Jurkat, Clone E6-1 (cell line): Measurements from ENCODE around the gene TMEM170B.

Source experiments
- DNase-seq: peaks from one replicate; pipeline ENCODE4 v3.0.0-alpha.2; 2011; ENCODE audit warnings: low read depth, low spot score
- H3K4me3 ChIP-seq: 2 replicates; pipeline ENCODE4 v1.5.1; 2011; ENCODE audit warnings: mild to moderate bottlenecking, low read length, control low read depth, moderate library complexity

Gene TMEM170B

GRCh38 chr6:11607383-11607782 lies 69.8 kb downstream of the TMEM170B start:
- no peak overlapping the region for H3K4me3 ChIP-seq
- DNase-seq, result no peak

- DNase-seq, result no peak
- H3K4me3 ChIP-seq, result no peak overlapping the region
These were observed 71.2 kb downstream of the TMEM170B start for GRCh38 chr6:11608600-11609323.

- no peak overlapping the region for H3K4me3 ChIP-seq
- no peak for DNase-seq
These were observed 71.9 kb downstream of the TMEM170B start for GRCh38 chr6:11609324-11610071.

GRCh38 chr6:11613336-11613735 lies 75.8 kb downstream of the TMEM170B start:
- H3K4me3 ChIP-seq, result no peak overlapping the region
- DNase-seq, result no peak

- no peak for DNase-seq
- no peak overlapping the region for H3K4me3 ChIP-seq
These were observed 76.3 kb downstream of the TMEM170B start for GRCh38 chr6:11613858-11614257.

GRCh38 chr6:11614534-11615213 lies 77.1 kb downstream of the TMEM170B start:
- DNase-seq, result no peak
- no peak overlapping the region for H3K4me3 ChIP-seq

GRCh38 chr6:11615214-11615602 lies 77.7 kb downstream of the TMEM170B start:
- no peak overlapping the region for H3K4me3 ChIP-seq
- DNase-seq, result no peak

- H3K4me3 ChIP-seq, result no peak overlapping the region
- no peak for DNase-seq
These were observed 78.7 kb downstream of the TMEM170B start for GRCh38 chr6:11616200-11616611.

- H3K4me3 ChIP-seq, result no peak overlapping the region
- no peak for DNase-seq
These were observed 81.0 kb downstream of the TMEM170B start for GRCh38 chr6:11618533-11618932.

- H3K4me3 ChIP-seq, result no peak overlapping the region
- no peak for DNase-seq
These were observed 83.6 kb downstream of the TMEM170B start for GRCh38 chr6:11621119-11621518.

GRCh38 chr6:11622156-11622555 lies 84.6 kb downstream of the TMEM170B start:
- DNase-seq, result no peak
- H3K4me3 ChIP-seq, result no peak overlapping the region

GRCh38 chr6:11623272-11623671 lies 85.7 kb downstream of the TMEM170B start:
- no peak overlapping the region for H3K4me3 ChIP-seq
- DNase-seq, result no peak

- no peak for DNase-seq
These were observed 87.8 kb downstream of the TMEM170B start for GRCh38 chr6:11625302-11625701.

GRCh38 chr6:11626356-11626755 lies 88.8 kb downstream of the TMEM170B start:
- no peak for DNase-seq
- H3K4me3 ChIP-seq, result no peak overlapping the region

More at GRCh38 chr6:11625302-11625701, 87.8 kb downstream of the TMEM170B start:
- no peak overlapping the region for H3K4me3 ChIP-seq

- no peak for DNase-seq
- no peak overlapping the region for H3K4me3 ChIP-seq
These were observed 91.0 kb downstream of the TMEM170B start for GRCh38 chr6:11628562-11628961.

GRCh38 chr6:11631008-11631407 lies 93.5 kb downstream of the TMEM170B start:
- no peak for DNase-seq
- H3K4me3 ChIP-seq, result no peak overlapping the region

- no peak for DNase-seq
- H3K4me3 ChIP-seq, result no peak overlapping the region
These were observed 94.0 kb downstream of the TMEM170B start for GRCh38 chr6:11631539-11631938.

- no peak overlapping the region for H3K4me3 ChIP-seq
- DNase-seq, result no peak
These were observed 94.7 kb downstream of the TMEM170B start for GRCh38 chr6:11632231-11632630.

GRCh38 chr6:11632795-11633511 lies 95.4 kb downstream of the TMEM170B start:
- DNase-seq, result no peak
- no peak overlapping the region for H3K4me3 ChIP-seq
